ENCODE results near the gene TTC4. TPM values are rescaled to one million over a fixed set of nuclear protein-coding genes. Genes with fewer than 3 reads are reported as not detected.

The TTC4 gene
- polyA plus RNA-seq, 1 experiment = 20.5 TPM

GRCh38 chr1:54743416-54744226, 28.0 kb downstream of the TTC4 start:
- no peak for DNase-seq (ENCODE audit: low read depth)
- POLR2A ChIA-PET = no interaction called here
- TF ChIP-seq CTCF (IDR thresholded peaks at IDR 0.05; ENCODE audit: insufficient read depth, low read depth, low read length) = no peak
- Histone ChIP-seq H3K27me3 (ENCODE audit: control insufficient read depth, insufficient read depth, low read length) (no peaks in the 10 kb centered on the region), H3K4me3 (ENCODE audit: low read depth, low read length) (no peak overlapping the region), H3K36me3 (ENCODE audit: control insufficient read depth, insufficient read depth, low read length) (peaks cover 7% of the 10 kb centered on the region)
- CTCF ChIA-PET = interaction anchor here (0.7 kb wide), 1 partner anchor 30 kb away, joined by 3 read pairs; no protein-coding TSS in a partner anchor

- ChIA-PET CTCF (no interaction called here), POLR2A (no interaction called here)
- Histone ChIP-seq H3K36me3 (ENCODE audit: control insufficient read depth, insufficient read depth, low read length) (peaks cover 7% of the 10 kb centered on the region), H3K4me3 (ENCODE audit: low read depth, low read length) (no peak overlapping the region), H3K27me3 (ENCODE audit: control insufficient read depth, insufficient read depth, low read length) (no peaks in the 10 kb centered on the region; the same call in 1 of the 2 replicates)
- TF ChIP-seq CTCF (IDR thresholded peaks at IDR 0.05; ENCODE audit: insufficient read depth, low read depth, low read length) = no peak
- no peak for DNase-seq (ENCODE audit: low read depth)
Observed at GRCh38 chr1:54744696-54745095, 29.0 kb downstream of the TTC4 start.

GRCh38 chr1:54745274-54745673, 29.6 kb downstream of the TTC4 start:
- CTCF ChIA-PET = interaction anchor here (1.1 kb wide), 1 partner anchor 11 kb away, joined by 4 read pairs; no protein-coding TSS in a partner anchor
- TF ChIP-seq CTCF (IDR thresholded peaks at IDR 0.05; ENCODE audit: insufficient read depth, low read depth, low read length) = no peak
- POLR2A ChIA-PET = no interaction called here
- Histone ChIP-seq H3K4me3 (ENCODE audit: low read depth, low read length) (no peak overlapping the region), H3K36me3 (ENCODE audit: control insufficient read depth, insufficient read depth, low read length) (peaks cover 5% of the 10 kb centered on the region), H3K27me3 (ENCODE audit: control insufficient read depth, insufficient read depth, low read length) (no peaks in the 10 kb centered on the region; the same call in 1 of the 2 replicates)
- DNase-seq (ENCODE audit: low read depth) = no peak

GRCh38 chr1:54745864-54746263, 30.2 kb downstream of the TTC4 start:
- TF ChIP-seq CTCF (IDR thresholded peaks at IDR 0.05; ENCODE audit: insufficient read depth, low read depth, low read length) = no peak
- DNase-seq (ENCODE audit: low read depth) = no peak
- H3K4me3 ChIP-seq (ENCODE audit: low read depth, low read length) = no peak overlapping the region
- ChIA-PET POLR2A (no interaction called here), CTCF (interaction anchor here (1.1 kb wide), 1 partner anchor 10 kb away, joined by 4 read pairs; no protein-coding TSS in a partner anchor)
- no peaks in the 10 kb centered on the region; the same call in 1 of the 2 replicates for H3K27me3 ChIP-seq (ENCODE audit: control insufficient read depth, insufficient read depth, low read length)
- H3K36me3 ChIP-seq (ENCODE audit: control insufficient read depth, insufficient read depth, low read length) = peaks cover 3% of the 10 kb centered on the region

- Histone ChIP-seq H3K27me3 (ENCODE audit: control insufficient read depth, insufficient read depth, low read length) (no peaks in the 10 kb centered on the region; the same call in 1 of the 2 replicates), H3K36me3 (ENCODE audit: control insufficient read depth, insufficient read depth, low read length) (peaks cover 3% of the 10 kb centered on the region), H3K4me3 (ENCODE audit: low read depth, low read length) (no peak overlapping the region)
- DNase-seq (ENCODE audit: low read depth) = no peak
- no peak for TF ChIP-seq CTCF (IDR thresholded peaks at IDR 0.05; ENCODE audit: insufficient read depth, low read depth, low read length)
- ChIA-PET POLR2A (no interaction called here), CTCF (no interaction called here)
Observed at GRCh38 chr1:54748094-54748835, 32.6 kb downstream of the TTC4 start.
